Caco-2 (cell line): ENCODE data around the gene UGGT2. TPM values are rescaled to one million over a fixed set of nuclear protein-coding genes. Genes with fewer than 3 reads are reported as not detected.

Experiments used
- BruUV-seq: library from RNA; stranded (reverse); fragments of 400-500 nt; replicated peaks from 2 replicates; lab custom pipeline; 2021; lab: Mats Ljungman, UMichigan
- CTCF ChIA-PET: fragments of 300-600 bp; sonication (Branson Sonifier 250); formaldehyde crosslinking; loops from one replicate; lab custom pipeline; 2022; ENCODE audit warnings: antibody characterized with exemption; lab: Charles Lee
- POLR2A ChIA-PET: fragments of 300-600 bp; sonication (Branson Sonifier 250); formaldehyde crosslinking; loops from one replicate; lab custom pipeline; 2022; ENCODE audit warnings: antibody characterized with exemption; lab: Charles Lee
- DNase-seq, 2 experiments: peaks; one replicate each; pipeline versions ENCODE4 v3.0.0 to v3.0.0-alpha.2; 2020 to 2022
- H3K27me3 ChIP-seq: replicated peaks from 2 replicates; pipeline ENCODE4 v1.6.0; 2011; ENCODE audit warnings: low read length; ENCODE audit not compliant: control insufficient read depth, insufficient read depth
- H3K36me3 ChIP-seq: 2 replicates; pipeline ENCODE4 v1.5.1; 2011; ENCODE audit warnings: low read length; ENCODE audit not compliant: control insufficient read depth, insufficient read depth
- H3K4me1 ChIP-seq: fragments of 250-450 bp; sonication (Bioruptor Pico); 2 replicates; pipeline ENCODE4 v1.5.1; 2020; ENCODE audit warnings: mild to moderate bottlenecking
- H3K4me3 ChIP-seq: 2 replicates; pipeline ENCODE4 v1.5.1; 2011; ENCODE audit warnings: low read depth, mild to moderate bottlenecking, control low read depth, low read length
- H3K9me3 ChIP-seq: fragments of 250-450 bp; sonication (Bioruptor Pico); 2 replicates; pipeline ENCODE4 v1.5.1; 2020; ENCODE audit warnings: mild to moderate bottlenecking, moderate library complexity
- H3K27ac Mint-ChIP-seq: one replicate; pipeline ENCODE4 v1.8.0; 2022; ENCODE audit warnings: mixed read lengths; ENCODE audit not compliant: unreplicated experiment
- H3K27me3 Mint-ChIP-seq: one replicate; pipeline ENCODE4 v1.8.0; 2022; ENCODE audit warnings: mixed read lengths; ENCODE audit not compliant: insufficient read depth, unreplicated experiment
- H3K36me3 Mint-ChIP-seq: one replicate; pipeline ENCODE4 v1.8.0; 2022; ENCODE audit warnings: mild to moderate bottlenecking, mixed read lengths; ENCODE audit not compliant: insufficient read depth, unreplicated experiment
- H3K4me1 Mint-ChIP-seq: one replicate; pipeline ENCODE4 v1.8.0; 2022; ENCODE audit warnings: low read depth, mixed read lengths; ENCODE audit not compliant: unreplicated experiment
- H3K4me3 Mint-ChIP-seq: one replicate; pipeline ENCODE4 v1.8.0; 2022; ENCODE audit warnings: mild to moderate bottlenecking, moderate library complexity, mixed read lengths; ENCODE audit not compliant: unreplicated experiment
- H3K9me3 Mint-ChIP-seq: one replicate; pipeline ENCODE4 v1.8.0; 2022; ENCODE audit warnings: mixed read lengths; ENCODE audit not compliant: unreplicated experiment
- intact Hi-C: fragments of 100-400 bp; cut with micrococcal nuclease; formaldehyde crosslinking; loops from one replicate; pipeline ENCODE4 v1.10.0; 2022; ENCODE audit not compliant: unreplicated experiment
- total RNA-seq: library from RNA; stranded (reverse); gene quantifications from 2 replicates; pipeline ENCODE4 v1.2.3, GENCODE V29; 2022
- TF ChIP-seq, protein P1 (sequence below), 2 experiments: fragments of 200-600 bp in 1 of 2; IDR thresholded peaks; 1 replicate in 1 of 2; 2 replicates in 1 of 2; pipeline versions ENCODE4 v1.5.1 to v1.8.0; 2011 to 2022; ENCODE audit warnings: antibody characterized with exemption in 1 of 2, control low read depth in 1 of 2, inconsistent platforms in 1 of 2, low read depth in 1 of 2, low read length in 1 of 2, mild to moderate bottlenecking in 1 of 2, moderate library complexity in 1 of 2; ENCODE audit not compliant: insufficient read depth in 1 of 2, severe bottlenecking in 1 of 2, unreplicated experiment in 1 of 2

Gene UGGT2
- total RNA-seq, 1 experiment from 2014 or later, result 35.5 TPM

DNA sequence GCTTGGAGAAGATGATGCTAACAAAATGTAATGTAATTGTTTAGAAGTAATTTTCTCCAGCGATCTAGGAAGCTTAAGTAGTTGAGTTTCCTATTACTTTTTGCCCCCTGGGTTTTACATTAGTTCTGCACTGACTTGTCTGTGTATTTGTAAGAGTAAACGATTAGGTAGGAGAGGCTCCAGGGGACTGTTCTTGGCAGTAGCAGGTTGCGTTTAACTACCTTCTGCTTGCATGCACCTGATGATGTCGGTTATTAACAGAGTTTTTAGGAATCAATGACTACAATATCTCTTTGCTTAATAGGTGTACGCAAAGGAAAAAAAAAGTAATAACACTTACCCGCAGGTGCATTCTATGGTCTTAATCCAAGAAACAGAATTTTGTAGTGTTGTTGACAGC, 18.3 kb upstream of the UGGT2 start:
- Histone ChIP-seq H3K36me3 (no peaks in the 10 kb centered on the region), H3K4me1 (no peaks in the 10 kb centered on the region), H3K27me3 (no peaks in the 10 kb centered on the region), H3K9me3 (no peaks in the 10 kb centered on the region), H3K4me3 (no peak overlapping the region)
- no TSS peak for BruUV-seq
- no peaks in the 10 kb centered on the region for H3K4me1 Mint-ChIP-seq
- TF ChIP-seq, protein P1, sequence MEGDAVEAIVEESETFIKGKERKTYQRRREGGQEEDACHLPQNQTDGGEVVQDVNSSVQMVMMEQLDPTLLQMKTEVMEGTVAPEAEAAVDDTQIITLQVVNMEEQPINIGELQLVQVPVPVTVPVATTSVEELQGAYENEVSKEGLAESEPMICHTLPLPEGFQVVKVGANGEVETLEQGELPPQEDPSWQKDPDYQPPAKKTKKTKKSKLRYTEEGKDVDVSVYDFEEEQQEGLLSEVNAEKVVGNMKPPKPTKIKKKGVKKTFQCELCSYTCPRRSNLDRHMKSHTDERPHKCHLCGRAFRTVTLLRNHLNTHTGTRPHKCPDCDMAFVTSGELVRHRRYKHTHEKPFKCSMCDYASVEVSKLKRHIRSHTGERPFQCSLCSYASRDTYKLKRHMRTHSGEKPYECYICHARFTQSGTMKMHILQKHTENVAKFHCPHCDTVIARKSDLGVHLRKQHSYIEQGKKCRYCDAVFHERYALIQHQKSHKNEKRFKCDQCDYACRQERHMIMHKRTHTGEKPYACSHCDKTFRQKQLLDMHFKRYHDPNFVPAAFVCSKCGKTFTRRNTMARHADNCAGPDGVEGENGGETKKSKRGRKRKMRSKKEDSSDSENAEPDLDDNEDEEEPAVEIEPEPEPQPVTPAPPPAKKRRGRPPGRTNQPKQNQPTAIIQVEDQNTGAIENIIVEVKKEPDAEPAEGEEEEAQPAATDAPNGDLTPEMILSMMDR (IDR thresholded peaks at IDR 0.05; ENCODE audit: insufficient read depth in 1 of 2, low read depth in 1 of 2, low read length in 1 of 2, severe bottlenecking in 1 of 2, unreplicated experiment in 1 of 2), result no peak
- H3K9me3 Mint-ChIP-seq, result no peaks in the 10 kb centered on the region
- H3K27ac Mint-ChIP-seq, result no peak overlapping the region
- intact Hi-C loops, result no loop called here
- H3K27me3 Mint-ChIP-seq, result peaks cover 3% of the 10 kb centered on the region
- no peak for DNase-seq
- POLR2A ChIA-PET, result no interaction called here
- H3K36me3 Mint-ChIP-seq, result no peaks in the 10 kb centered on the region
- CTCF ChIA-PET, result no interaction called here
- no peak overlapping the region for H3K4me3 Mint-ChIP-seq

DNA sequence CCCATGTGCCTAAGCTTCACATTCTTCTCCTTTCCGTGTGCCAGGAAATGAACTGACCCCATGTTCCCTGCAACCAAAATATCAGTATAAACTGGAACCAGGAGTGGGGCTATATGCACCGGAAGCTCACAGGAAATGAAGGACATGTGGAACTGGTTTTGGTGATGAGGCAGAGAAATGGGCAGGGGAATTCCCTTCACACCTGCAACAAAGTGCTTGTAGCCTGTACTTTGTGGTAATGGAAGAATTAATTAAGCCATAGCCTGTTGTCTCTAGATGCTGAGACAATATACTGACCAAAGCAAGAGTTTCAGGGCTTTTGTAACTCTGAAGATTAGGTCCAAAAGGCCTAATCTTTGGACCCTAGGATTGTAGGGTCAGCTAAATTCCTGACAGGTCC, 15.5 kb upstream of the UGGT2 start:
- no peaks in the 10 kb centered on the region for H3K4me1 ChIP-seq
- H3K27me3 ChIP-seq, result no peaks in the 10 kb centered on the region; the same call in 1 of the 2 replicates
- no peak overlapping the region for H3K27ac Mint-ChIP-seq
- intact Hi-C loops, result loop anchor here (5.0 kb wide), 1 partner anchor 159 kb away; no protein-coding TSS in a partner anchor
- TF ChIP-seq, protein P1 (IDR thresholded peaks at IDR 0.05; ENCODE audit: insufficient read depth in 1 of 2, low read depth in 1 of 2, low read length in 1 of 2, severe bottlenecking in 1 of 2, unreplicated experiment in 1 of 2), result no peak
- H3K27me3 Mint-ChIP-seq, result peaks cover 13% of the 10 kb centered on the region
- H3K36me3 ChIP-seq, result no peaks in the 10 kb centered on the region
- no peak overlapping the region for H3K4me3 ChIP-seq
- no TSS peak for BruUV-seq
- CTCF ChIA-PET, result no interaction called here
- H3K9me3 ChIP-seq, result no peaks in the 10 kb centered on the region
- H3K4me1 Mint-ChIP-seq, result no peaks in the 10 kb centered on the region
- no peaks in the 10 kb centered on the region for H3K36me3 Mint-ChIP-seq
- POLR2A ChIA-PET, result no interaction called here
- no peak overlapping the region for H3K4me3 Mint-ChIP-seq
- no peaks in the 10 kb centered on the region for H3K9me3 Mint-ChIP-seq
- no peak for DNase-seq

GRCh38 chr13:96065849-96066248, 12.6 kb upstream of the UGGT2 start:
- TF ChIP-seq, protein P1 (IDR thresholded peaks at IDR 0.05; ENCODE audit: insufficient read depth in 1 of 2, low read depth in 1 of 2, low read length in 1 of 2, severe bottlenecking in 1 of 2, unreplicated experiment in 1 of 2), result no peak
- Mint-ChIP-seq H3K27ac (no peak overlapping the region), H3K36me3 (no peaks in the 10 kb centered on the region), H3K4me1 (no peaks in the 10 kb centered on the region), H3K27me3 (peaks cover 23% of the 10 kb centered on the region), H3K4me3 (no peak overlapping the region), H3K9me3 (no peaks in the 10 kb centered on the region)
- no peak overlapping the region for H3K4me3 ChIP-seq
- H3K36me3 ChIP-seq, result no peaks in the 10 kb centered on the region
- BruUV-seq, result no TSS peak
- H3K4me1 ChIP-seq, result no peaks in the 10 kb centered on the region
- no peaks in the 10 kb centered on the region for H3K9me3 ChIP-seq
- ChIA-PET CTCF (no interaction called here), POLR2A (no interaction called here)
- no peak for DNase-seq
- intact Hi-C loops, result loop anchor here (5.0 kb wide), 1 partner anchor 161 kb away; no protein-coding TSS in a partner anchor
- H3K27me3 ChIP-seq, result no peaks in the 10 kb centered on the region; the same call in 1 of the 2 replicates
